Fibroblast of peridontal ligament (primary cell): ENCODE measurements around the gene EIF3B.
"Not testable (repeated sequence)": the region's sequence is repeated elsewhere in the genome, so short reads cannot be mapped to it uniquely, and the experiment has no call there.

Source experiments
- DNase-seq: peaks from one replicate; pipeline ENCODE4 v3.0.0-alpha.2; 2010; ENCODE audit errors: extremely low read depth

EIF3B gene

GRCh38 chr7:2347351-2348063, 7.1 kb upstream of the EIF3B start:
- DNase-seq = not testable (repeated sequence)

- no peak for DNase-seq
Measured at GRCh38 chr7:2350055-2350454, 4.6 kb upstream of the EIF3B start.

- no peak for DNase-seq
Measured at GRCh38 chr7:2350861-2351260, 3.8 kb upstream of the EIF3B start.

GRCh38 chr7:2353113-2353935, 1.3 kb upstream of the EIF3B start:
- no peak for DNase-seq

GRCh38 chr7:2353936-2354185, 766 bp upstream of the EIF3B start:
- no peak for DNase-seq

- DNase-seq = no peak
Measured at GRCh38 chr7:2354939-2355704, 495 bp downstream of the EIF3B start.

- no peak for DNase-seq
Measured at GRCh38 chr7:2355705-2356008, 1.0 kb downstream of the EIF3B start.

- no peak for DNase-seq
Measured at GRCh38 chr7:2357165-2357564, 2.5 kb downstream of the EIF3B start.

- no peak for DNase-seq
Measured at GRCh38 chr7:2357571-2357970, 2.9 kb downstream of the EIF3B start.

GRCh38 chr7:2358968-2359527, 4.4 kb downstream of the EIF3B start:
- DNase-seq = no peak

GRCh38 chr7:2359610-2360009, 5.0 kb downstream of the EIF3B start:
- no peak for DNase-seq

GRCh38 chr7:2360796-2361195, 6.2 kb downstream of the EIF3B start:
- DNase-seq = no peak

GRCh38 chr7:2362385-2363088, 7.9 kb downstream of the EIF3B start:
- no peak for DNase-seq

- DNase-seq = no peak
Measured at GRCh38 chr7:2369139-2369538, 14.5 kb downstream of the EIF3B start.

GRCh38 chr7:2371329-2371728, 16.7 kb downstream of the EIF3B start:
- DNase-seq = no peak

- DNase-seq = no peak
Measured at GRCh38 chr7:2372724-2373123, 18.1 kb downstream of the EIF3B start.

GRCh38 chr7:2373124-2373556, 18.5 kb downstream of the EIF3B start:
- no peak for DNase-seq

- no peak for DNase-seq
Measured at GRCh38 chr7:2373646-2374045, 19.0 kb downstream of the EIF3B start.

- DNase-seq = no peak
Measured at GRCh38 chr7:2374401-2374800, 19.8 kb downstream of the EIF3B start.

- DNase-seq = no peak
Measured at GRCh38 chr7:2374830-2375728, 20.5 kb downstream of the EIF3B start.
